GM19467 (cell line): ENCODE results near the gene ABTB2.

Experiments
- ATAC-seq: cut with Tn5 transposase; IDR thresholded peaks from one replicate; pipeline ENCODE4 v1.9.1; 2021; ENCODE audit warnings: mild to moderate bottlenecking, moderate library complexity; ENCODE audit not compliant: unreplicated experiment

ABTB2 gene

DNA sequence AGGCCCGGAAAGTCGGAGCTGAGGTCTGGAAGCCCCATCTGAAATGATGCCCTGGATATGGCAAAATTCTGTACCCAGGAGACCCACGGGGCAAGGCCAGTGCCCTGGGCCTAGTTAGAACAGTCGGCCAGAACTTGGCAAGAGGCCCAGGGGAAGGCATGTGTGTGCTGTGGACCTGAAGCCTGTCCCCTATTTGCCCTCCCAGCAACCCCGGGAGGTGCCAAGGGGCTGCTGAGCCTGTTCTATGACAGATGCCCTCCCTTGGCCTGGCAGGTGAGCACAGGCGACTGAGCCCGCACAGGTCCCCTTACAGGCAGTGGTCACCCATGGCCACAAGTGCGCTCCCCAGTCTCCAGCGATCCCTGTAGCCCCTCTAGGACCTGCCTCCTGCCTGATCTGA is 200.6 kb downstream of the ABTB2 start:
- ATAC-seq: no peak

DNA sequence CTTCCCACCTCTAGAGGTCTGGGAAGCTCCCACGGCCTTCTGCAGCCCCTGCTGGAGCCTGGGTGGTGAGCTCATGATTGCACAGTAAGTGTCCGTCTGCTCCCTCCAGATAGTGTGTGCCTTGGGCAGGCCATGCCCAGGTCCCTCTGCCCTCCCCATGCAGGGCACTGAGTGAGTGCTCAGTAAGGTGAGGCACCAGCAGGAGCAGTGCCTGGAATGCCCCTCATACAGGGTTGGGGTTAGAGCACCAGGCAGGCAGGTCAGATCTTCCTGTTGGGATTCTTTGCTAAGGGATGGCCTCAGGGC is 202.1 kb downstream of the ABTB2 start:
- ATAC-seq: no peak

DNA sequence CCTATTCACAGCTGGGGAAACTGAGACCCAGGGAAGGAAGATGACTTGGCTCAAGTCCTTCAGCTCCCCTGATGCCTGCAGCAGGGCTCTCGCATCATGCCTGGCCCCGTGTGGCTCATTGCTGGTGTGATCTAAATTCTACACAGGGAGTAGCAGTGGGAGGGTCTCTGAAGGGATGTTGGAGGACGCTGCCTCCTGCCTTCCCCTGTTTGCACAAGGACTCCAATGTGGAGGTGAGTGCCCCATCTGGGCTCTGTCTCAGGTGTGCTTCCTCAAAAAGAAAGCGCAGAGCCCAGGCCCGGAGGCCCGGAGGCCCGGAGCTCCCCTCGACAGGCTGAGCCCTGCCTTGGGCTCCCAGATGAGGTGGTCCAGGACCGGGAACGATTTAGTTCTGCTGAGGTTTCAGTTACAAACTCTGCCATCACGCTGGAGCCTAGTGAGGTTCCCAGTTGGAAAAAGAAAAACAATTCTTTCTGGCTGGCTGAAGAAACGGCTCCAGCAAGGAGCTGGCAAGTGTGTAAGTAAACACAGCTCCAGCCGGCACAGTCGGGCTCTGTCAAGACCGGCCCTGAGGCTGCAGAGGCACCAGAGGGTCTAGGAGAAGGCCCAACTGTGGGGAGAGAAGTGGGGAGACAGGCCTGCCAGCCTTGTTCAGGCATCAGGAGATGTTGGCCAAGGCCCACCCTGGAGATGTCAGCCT is 202.6 kb downstream of the ABTB2 start:
- no peak for ATAC-seq

DNA sequence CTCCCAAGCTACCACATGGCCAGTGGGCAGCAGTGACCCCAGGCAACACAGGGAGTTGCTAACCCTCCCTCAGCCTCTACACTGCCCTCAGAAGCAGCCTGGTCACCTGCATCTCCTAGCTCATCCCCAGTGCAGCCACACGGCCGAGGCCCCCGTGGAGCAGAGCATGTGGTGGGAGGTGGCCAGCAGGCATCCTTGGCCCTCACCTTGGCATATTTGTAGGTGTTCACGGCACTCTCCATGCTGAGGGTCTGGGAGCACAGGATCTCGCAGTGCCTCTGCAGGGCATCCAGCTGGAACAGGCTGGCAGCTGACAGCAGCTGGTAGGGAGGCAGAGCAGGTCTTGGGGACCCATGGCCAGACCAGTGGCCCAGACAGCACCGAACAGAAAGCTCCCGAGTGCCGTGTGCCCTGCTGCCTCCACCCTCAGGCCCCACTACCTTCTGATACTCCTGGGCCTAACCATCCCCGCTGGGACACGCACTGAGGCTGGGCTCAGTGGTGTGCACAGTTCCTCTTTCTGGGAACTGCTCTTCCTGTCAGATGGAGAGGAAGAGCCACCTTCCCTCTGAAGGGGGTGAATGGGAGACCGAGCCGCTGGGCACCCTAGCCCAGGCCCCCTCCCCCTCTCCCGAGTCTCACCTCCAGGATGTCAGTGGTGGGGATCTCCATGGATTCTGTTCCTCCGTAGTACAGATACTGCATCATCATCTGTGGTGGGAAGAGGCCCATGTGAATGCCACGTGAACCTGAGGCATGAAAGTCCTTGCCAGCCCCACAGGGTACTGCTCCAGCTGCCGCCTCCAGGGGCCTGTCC is 203.5 kb downstream of the ABTB2 start:
- peak; percentile 67 for ATAC-seq

DNA sequence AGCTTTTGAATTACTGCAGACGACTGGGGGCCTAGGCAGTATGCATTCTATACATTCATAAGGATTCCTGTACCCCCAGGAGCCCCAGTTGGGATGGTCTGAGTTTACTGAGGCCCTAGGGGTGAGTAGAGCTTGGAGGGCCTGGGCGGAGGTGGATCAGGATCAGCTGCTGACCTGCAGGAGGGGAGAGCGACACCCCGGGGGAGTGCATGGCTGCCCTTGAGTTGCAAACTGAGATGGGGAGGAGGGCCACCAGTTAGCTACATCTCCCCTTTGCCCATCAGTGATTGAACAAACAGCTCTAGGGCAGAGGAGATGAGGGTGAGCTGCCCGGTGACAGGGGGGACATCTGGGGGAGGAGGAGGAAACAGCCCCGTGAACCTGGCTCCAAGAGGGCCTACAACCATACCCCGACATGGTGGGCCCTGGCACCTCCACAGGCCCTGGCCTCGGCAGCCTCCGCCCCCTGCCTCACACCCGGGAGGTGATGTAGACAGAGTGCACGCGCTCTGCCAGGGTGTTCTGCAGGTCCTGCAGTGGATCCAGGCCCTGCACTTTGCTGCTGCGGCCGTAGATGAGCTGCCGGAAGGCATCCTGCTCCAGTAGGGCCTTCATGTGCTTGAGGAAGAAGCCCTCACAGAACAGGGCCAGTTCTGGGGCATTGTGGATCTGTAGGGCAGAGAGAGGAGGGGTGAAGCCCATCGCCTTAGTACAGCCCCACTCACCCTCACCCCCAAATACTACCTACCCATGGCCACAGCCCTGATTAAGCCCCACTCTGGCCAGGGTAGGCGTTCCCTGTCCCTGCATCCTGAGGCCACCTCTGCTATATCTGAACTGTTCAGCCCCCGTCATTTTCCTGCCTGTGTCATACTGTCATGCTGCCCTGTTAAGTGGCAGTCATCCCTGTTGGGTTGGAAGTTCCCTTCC is 205.6 kb downstream of the ABTB2 start:
- no peak for ATAC-seq

DNA sequence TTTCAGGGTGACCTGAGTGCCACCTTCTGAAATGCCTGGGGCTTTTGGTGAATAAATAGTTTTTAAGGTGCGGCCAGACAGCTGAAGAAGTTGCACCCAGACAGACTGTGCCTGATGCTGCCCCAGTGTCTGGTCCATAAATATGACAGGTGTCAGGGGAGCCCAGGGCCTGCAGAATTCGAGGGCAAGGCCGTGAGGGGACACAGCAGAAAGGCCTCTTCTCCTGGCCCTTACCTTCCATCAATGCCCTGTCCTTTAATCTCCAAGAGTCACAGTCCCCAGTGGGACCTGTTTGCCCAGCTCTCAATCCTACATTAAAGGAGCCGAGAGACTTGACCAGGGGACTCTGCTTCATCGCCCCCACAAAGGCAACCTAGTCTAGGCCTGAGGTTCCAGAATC is 206.6 kb downstream of the ABTB2 start:
- ATAC-seq: no peak

DNA sequence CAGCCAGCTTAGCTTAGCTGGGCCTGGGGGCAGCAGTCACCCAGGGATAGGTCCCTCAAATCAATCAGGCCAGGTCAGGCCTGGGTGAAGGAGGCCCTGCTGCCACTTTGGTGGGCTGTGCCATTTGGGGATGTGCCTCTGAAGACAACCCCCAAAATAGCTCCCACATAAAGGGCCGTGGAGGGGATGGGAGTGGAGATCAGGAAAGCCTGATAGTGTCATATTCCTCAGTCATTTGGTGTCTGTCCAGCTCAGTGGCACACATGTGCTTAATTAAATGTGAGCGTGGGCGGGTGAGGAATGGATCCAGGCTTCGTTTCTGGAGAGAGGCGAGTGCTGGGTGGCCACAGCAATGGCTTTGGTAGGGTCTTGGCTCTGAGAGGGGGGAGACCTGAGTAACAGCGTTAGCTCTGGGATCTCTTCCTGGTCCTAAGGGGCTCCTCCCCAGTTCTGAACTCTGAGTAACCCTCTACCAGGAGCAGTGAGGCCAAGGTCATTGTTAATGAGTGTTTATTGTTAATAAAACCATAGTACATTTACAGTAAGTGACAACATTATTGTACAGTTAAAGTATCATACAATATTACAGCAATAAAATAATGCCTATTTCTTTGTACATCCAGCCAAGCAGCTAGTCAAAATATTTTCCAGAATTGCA is 207.2 kb downstream of the ABTB2 start:
- ATAC-seq: no peak

DNA sequence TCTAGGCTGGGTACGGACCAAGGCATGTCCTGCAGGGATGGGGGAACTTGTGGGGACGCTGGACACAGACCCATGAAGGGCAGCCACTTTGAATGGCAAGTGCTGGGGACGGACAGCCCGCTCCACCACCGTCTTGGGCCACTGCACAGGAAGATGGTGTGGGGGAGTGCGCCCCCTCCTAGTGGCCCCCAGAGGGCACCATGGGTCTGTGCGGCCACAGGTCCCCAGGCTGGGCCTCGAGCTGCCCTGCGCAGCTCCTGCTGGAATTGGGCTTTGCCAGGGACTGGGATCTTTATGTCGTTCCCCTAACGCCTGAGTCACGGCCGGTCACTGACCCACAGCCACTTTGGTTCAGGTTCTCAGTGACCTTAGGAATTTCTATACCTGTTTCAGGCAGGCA is 208.0 kb downstream of the ABTB2 start:
- ATAC-seq: no peak

DNA sequence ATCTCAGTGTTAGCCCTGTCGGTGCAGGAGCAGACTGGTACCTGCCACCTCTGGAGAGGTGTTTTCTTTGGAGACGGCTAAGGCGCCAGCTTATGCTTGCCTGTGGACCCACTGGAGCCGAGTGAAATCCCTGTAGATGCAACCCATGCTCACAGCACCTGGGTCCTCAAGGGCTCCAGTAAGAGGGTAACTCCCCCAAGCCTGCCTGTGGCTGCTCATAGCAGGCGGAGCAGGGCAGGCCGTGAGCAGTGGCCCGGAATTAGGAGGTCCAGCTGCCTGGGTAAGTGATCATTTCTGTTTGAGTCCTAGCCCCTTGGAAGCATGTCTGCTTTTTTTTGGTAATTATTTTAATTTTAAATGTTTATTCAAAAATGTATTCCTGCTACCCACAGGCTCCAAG is 208.5 kb downstream of the ABTB2 start:
- ATAC-seq: no peak

DNA sequence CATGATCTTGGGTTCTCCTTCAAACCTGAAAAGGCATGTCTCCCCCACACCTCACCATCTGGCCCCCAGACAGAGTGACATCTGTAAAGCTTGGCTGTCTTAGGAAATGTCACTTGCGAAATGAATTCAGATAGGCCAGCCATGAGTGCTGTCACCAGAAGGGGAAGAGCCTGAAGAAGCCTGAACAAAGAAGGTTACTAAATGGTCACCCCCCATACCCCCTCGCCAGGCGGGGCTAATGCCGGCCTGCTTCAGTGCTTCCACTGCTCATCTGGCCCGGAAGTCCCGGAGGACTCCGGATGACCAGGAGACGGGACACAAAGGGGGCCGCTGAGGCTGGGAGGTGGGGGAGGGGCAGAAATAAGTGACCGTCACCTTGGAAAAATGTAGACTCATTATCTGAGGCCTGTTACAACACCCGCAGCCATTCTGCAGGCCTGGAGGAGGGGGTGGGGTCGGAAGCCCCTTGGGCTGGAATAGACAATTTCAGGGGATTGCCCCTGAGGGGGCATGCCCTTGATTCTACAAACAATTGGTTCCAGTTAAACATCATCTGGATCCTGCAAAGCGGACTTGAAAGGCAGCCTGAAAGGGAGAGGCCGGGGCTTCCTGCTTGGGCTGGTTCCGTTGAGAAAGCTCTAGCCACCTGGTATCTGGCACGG is 209.2 kb downstream of the ABTB2 start:
- ATAC-seq: no peak

DNA sequence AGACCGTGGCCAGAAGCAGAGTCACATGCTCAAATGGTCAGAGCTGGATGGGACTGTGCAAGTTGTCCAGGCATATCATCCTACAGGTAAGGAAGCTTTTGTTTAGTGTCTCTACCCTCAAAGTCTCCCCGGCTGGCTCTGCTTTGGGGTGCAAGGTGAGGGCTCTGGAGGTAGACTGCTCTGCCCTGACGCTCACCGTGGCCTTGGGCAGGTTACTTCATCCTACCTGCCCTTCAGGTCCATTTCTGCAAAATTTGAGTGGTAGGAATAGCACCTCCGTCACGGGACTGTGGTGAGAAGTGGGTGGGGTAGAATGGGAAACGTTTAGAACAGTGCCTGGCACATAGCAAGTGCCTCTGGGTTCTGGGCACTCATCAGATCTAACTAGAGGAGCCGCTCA is 210.2 kb downstream of the ABTB2 start:
- ATAC-seq: no peak

DNA sequence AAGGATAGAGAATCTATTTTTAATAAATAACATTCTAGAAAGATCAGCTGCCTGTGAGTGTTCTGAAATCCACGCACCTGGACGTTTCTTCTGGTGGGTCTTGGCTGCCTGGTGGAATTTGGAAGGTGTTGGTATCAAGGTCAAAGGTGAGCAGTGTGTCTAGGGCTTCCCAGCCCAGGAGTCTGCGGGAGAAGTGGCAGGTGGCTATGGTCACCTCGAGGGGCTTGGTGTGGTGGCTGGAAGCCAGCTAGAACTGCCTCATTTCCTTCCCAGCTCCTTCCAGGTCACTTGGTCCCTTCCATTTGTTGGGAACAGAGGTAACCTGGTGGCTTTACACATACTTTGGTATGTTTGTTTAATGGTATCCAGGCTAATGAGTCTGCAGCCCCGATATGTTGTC is 210.9 kb downstream of the ABTB2 start:
- ATAC-seq: no peak

DNA sequence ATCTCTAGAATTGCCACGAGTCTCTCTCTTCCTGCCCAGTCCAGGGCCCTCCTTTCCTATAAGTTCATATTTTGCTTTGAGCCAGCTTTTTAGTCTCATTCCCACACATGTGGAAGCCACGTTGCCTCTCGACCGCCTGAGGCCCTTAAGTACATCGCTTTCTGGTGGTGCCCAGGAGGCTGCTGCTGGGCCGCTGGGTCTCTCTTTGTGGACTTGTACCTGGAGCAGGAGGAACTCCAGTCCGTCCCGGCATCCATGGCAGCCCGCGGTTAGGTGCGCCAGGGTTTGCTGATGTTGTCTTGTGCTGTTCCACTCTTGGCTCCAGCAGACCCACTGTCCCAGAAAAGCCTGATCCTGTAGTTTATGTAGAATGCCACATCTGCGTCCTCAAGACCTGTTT is 211.4 kb downstream of the ABTB2 start:
- ATAC-seq: no peak

DNA sequence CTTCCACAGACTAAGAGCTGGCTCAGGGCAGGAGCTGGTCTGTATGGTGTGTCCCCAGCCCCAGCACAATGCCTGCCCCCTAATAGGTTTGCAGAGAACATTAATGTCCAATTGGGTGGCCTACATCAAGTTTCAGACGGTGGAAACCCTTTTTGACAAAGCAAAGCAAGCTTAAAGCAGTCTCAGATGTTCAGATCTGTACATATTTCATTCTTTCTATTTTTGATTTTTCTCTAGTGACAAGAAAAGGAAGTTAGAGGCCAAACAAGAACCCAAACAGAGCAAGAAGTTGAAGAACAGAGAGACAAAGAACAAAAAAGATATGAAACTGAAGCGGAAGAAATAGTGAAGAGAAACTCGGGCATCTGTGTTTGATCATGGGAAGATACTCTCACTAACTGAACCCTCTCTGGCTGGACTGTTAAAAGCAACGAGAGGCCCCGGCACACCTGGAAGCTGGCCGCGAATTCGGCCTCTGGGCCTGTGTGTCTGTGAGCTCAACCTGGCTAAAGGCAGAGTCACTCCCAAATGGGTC is 211.9 kb downstream of the ABTB2 start:
- ATAC-seq: no peak

DNA sequence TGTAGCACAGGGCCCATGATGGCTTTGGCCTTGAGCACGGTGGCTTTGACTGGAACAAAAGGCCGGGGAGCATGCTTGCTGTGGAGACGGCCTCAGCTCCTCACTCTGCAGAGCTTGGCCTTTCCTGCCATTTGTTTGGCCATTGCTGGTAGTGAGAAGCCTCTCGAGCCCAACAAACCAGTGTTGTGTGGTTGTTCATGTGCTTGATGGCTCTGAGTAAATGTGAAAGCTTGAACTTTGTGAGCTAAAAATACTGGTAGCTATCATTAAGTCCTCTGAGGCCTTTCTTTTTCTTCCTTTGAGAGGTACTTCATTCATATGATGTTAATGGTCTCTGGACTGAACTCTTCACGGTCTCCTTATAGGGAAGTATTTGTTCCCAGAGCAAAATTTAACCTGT is 212.7 kb downstream of the ABTB2 start:
- ATAC-seq: no peak

DNA sequence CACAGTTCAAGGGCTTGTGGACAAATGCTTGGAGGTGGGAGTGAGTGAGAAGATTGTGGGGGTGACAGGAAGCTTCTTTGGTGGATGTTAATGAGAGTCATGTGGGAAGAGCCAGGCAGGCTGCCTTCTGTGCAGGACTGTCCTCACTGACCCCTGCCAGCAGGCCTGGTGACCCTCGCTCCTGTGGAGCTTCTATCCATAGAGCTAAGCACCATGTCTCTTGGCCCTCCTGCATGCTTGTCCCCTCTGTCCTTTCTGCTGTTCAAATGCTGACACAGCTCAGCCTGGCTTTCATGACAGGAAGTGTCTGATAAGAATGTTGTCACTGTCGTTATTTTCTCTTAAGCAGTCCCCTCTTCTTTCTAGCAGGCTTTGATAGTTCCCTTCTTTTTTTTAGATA is 214.8 kb downstream of the ABTB2 start:
- no peak for ATAC-seq

DNA sequence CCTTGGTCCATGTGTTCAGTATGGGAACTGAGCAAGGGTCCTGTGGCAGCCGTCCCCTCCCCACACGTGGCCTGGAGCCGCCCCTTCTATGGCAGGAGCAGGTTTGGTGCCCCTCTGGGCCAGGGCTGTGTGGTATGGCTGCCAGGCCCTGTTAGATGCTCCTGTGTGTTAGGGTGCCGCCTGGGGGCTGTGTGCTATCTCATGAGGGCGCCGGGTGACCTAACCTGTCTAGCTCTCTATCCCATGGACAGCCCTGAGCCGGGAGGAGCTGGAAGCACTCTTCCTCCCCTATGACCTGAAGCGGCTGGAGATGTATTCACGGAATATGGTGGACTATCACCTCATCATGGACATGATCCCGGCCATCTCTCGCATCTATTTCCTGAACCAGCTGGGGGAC is 217.7 kb downstream of the ABTB2 start:
- ATAC-seq: no peak

DNA sequence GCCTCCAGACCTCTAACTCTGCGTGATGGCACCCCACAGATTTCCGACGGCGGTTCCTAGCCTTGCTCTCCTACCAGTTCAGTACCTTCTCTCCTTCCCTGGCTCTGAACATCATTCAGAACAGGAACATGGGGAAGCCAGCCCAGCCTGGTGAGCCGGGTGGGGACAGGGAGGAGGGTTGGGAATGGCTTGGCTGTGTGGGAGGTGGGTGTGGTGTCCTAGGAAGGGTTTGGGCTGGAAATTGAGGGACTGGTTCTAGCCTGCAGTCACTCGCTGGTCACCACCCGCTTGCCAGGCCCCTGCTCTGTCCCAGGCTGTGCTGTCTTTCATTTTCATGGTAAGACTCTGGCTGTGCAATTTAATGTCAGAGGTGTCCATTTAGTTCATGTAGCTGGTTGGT is 218.5 kb downstream of the ABTB2 start:
- no peak for ATAC-seq

DNA sequence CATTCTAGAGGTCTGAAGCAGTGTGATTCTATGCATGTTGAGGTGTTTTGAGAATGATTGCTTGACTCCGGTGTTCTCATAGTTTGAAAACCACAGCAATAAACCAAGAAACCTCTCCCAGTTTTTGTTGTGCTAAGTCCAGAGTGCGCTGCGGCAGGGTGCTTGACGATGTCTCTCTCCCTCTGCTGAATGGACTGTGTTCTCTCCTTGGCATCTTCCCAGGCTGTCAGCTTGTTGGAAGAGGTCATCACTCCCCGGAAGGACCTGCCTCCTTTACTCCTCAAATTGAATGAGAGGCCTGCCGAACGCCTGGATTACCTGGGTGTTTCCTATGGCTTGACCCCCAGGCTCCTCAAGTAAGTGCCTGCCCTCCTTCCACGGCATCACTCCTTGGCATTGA is 221.4 kb downstream of the ABTB2 start:
- no peak for ATAC-seq

DNA sequence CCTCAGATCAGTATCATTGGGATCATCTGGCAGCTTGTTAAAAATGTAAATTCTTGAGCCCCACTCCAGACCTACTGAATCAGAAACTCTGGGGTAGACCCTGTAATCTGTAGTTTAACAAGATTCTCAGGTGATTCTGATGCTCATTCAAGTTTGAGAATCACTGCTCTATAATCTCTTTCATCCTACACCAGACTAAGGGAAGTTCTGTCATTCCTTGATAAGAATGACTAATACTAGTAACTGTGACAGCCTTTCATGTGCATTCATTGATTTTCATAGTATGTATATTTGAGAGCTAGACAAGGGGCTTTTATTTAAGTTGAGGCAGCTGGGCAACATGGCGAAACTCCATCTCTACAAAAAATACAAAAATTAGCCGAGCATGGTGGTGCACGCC is 222.4 kb downstream of the ABTB2 start:
- no peak for ATAC-seq
